DOHH2 (cell line): ENCODE measurements around the gene CEMIP2.

ENCODE experiments used
- CTCF ChIP-seq: fragments of 200-600 bp; sonication (generic); IDR thresholded peaks from one replicate; pipeline ENCODE4 v1.5.1; 2014; ENCODE audit warnings: antibody characterized with exemption, mild to moderate bottlenecking, low read depth, low read length; ENCODE audit not compliant: poor library complexity, severe bottlenecking
- EZH2phosphoT487 ChIP-seq: fragments of 200-600 bp; sonication (generic); IDR thresholded peaks from 2 replicates; pipeline ENCODE4 v1.6.1; 2017; ENCODE audit warnings: borderline replicate concordance, mild to moderate bottlenecking, antibody characterized with exemption, low read length, moderate library complexity, mixed read lengths

- no peak for TF ChIP-seq CTCF
- no peak for TF ChIP-seq EZH2phosphoT487
Observed at GRCh38 chr9:71743217-71743705, 25.1 kb downstream of the CEMIP2 start.
